ENCODE measurements around the gene TEN1. TPM values are rescaled to one million over a fixed set of nuclear protein-coding genes. Genes with fewer than 3 reads are reported as not detected.

TEN1 gene
- total and polyA plus RNA-seq, 2 donors = 13.9 to 16.2 TPM

- H3K4me3 ChIP-seq (ENCODE audit: low read depth, low read length) = no peak overlapping the region
- H3K36me3 ChIP-seq (ENCODE audit: insufficient read depth) = no peaks in the 10 kb centered on the region
- WGBS = 91% methylated on average over 39 of the region's 39 CpGs
- DNase-seq (ENCODE audit: extremely low spot score) = no peak
- no peak overlapping the region for H3K27ac ChIP-seq (ENCODE audit: low read depth)
- H3K4me1 ChIP-seq (ENCODE audit: insufficient read depth) = no peaks in the 10 kb centered on the region
Measured at GRCh38 chr17:76007131-76007849, 28.2 kb downstream of the TEN1 start.

GRCh38 chr17:76007850-76008165 lies 28.8 kb downstream of the TEN1 start:
- no peak overlapping the region for H3K4me3 ChIP-seq (ENCODE audit: low read depth, low read length)
- no peaks in the 10 kb centered on the region for H3K36me3 ChIP-seq (ENCODE audit: insufficient read depth)
- H3K27ac ChIP-seq (ENCODE audit: low read depth) = no peak overlapping the region
- H3K4me1 ChIP-seq (ENCODE audit: insufficient read depth) = no peaks in the 10 kb centered on the region
- DNase-seq (ENCODE audit: extremely low spot score) = no peak
- WGBS = 87% methylated on average over 16 of the region's 16 CpGs

GRCh38 chr17:76008208-76008607 lies 29.2 kb downstream of the TEN1 start:
- H3K4me3 ChIP-seq (ENCODE audit: low read depth, low read length) = no peak overlapping the region
- H3K27ac ChIP-seq (ENCODE audit: low read depth) = no peak overlapping the region
- H3K36me3 ChIP-seq (ENCODE audit: insufficient read depth) = no peaks in the 10 kb centered on the region
- no peak for DNase-seq (ENCODE audit: extremely low spot score)
- no peaks in the 10 kb centered on the region for H3K4me1 ChIP-seq (ENCODE audit: insufficient read depth)
- WGBS = 94% methylated on average over 36 of the region's 36 CpGs

- Histone ChIP-seq H3K4me1 (ENCODE audit: insufficient read depth) (no peaks in the 10 kb centered on the region), H3K27ac (ENCODE audit: low read depth) (no peak overlapping the region), H3K36me3 (ENCODE audit: insufficient read depth) (no peaks in the 10 kb centered on the region), H3K4me3 (ENCODE audit: low read depth, low read length) (no peak overlapping the region)
- no peak for DNase-seq (ENCODE audit: extremely low spot score)
- WGBS = 95% methylated on average over 56 of the region's 56 CpGs
Measured at GRCh38 chr17:76008630-76009425, 29.8 kb downstream of the TEN1 start.

- WGBS = 93% methylated on average over 20 of the region's 20 CpGs
- Histone ChIP-seq H3K4me1 (ENCODE audit: insufficient read depth) (no peaks in the 10 kb centered on the region), H3K36me3 (ENCODE audit: insufficient read depth) (no peaks in the 10 kb centered on the region), H3K4me3 (ENCODE audit: low read depth, low read length) (no peak overlapping the region), H3K27ac (ENCODE audit: low read depth) (no peak overlapping the region)
- no peak for DNase-seq (ENCODE audit: extremely low spot score)
Measured at GRCh38 chr17:76009447-76009846, 30.4 kb downstream of the TEN1 start.

- no peak overlapping the region for H3K27ac ChIP-seq (ENCODE audit: low read depth)
Measured at GRCh38 chr17:76009969-76010661, 31.1 kb downstream of the TEN1 start.

GRCh38 chr17:76011951-76012350 lies 32.9 kb downstream of the TEN1 start:
- Histone ChIP-seq H3K4me1 (ENCODE audit: insufficient read depth) (no peaks in the 10 kb centered on the region), H3K36me3 (ENCODE audit: insufficient read depth) (no peaks in the 10 kb centered on the region), H3K27ac (ENCODE audit: low read depth) (no peak overlapping the region), H3K4me3 (ENCODE audit: low read depth, low read length) (no peak overlapping the region)
- no peak for DNase-seq (ENCODE audit: extremely low spot score)
- WGBS = 86% methylated on average over 5 of the region's 5 CpGs

More at GRCh38 chr17:76009969-76010661, 31.1 kb downstream of the TEN1 start:
- Histone ChIP-seq H3K4me3 (ENCODE audit: low read depth, low read length) (no peak overlapping the region), H3K4me1 (ENCODE audit: insufficient read depth) (no peaks in the 10 kb centered on the region), H3K36me3 (ENCODE audit: insufficient read depth) (no peaks in the 10 kb centered on the region)
- DNase-seq (ENCODE audit: extremely low spot score) = no peak
- 89% methylated on average over 21 of the region's 21 CpGs for WGBS

- no peak overlapping the region for H3K27ac ChIP-seq (ENCODE audit: low read depth)
- WGBS = 68% methylated on average over 15 of the region's 15 CpGs
- H3K4me3 ChIP-seq (ENCODE audit: low read depth, low read length) = no peak overlapping the region
- H3K4me1 ChIP-seq (ENCODE audit: insufficient read depth) = no peaks in the 10 kb centered on the region
- no peak for DNase-seq (ENCODE audit: extremely low spot score)
- no peaks in the 10 kb centered on the region for H3K36me3 ChIP-seq (ENCODE audit: insufficient read depth)
Measured at GRCh38 chr17:76013377-76013932, 34.4 kb downstream of the TEN1 start.

GRCh38 chr17:76014100-76014924 lies 35.3 kb downstream of the TEN1 start:
- H3K4me3 ChIP-seq (ENCODE audit: low read depth, low read length) = no peak overlapping the region
- no peaks in the 10 kb centered on the region for H3K36me3 ChIP-seq (ENCODE audit: insufficient read depth)
- 28% methylated on average over 19 of the region's 19 CpGs for WGBS
- DNase-seq (ENCODE audit: extremely low spot score) = no peak
- no peaks in the 10 kb centered on the region for H3K4me1 ChIP-seq (ENCODE audit: insufficient read depth)
- no peak overlapping the region for H3K27ac ChIP-seq (ENCODE audit: low read depth)

- WGBS = 77% methylated on average over 26 of the region's 26 CpGs
- Histone ChIP-seq H3K4me1 (ENCODE audit: insufficient read depth) (no peaks in the 10 kb centered on the region), H3K36me3 (ENCODE audit: insufficient read depth) (no peaks in the 10 kb centered on the region), H3K4me3 (ENCODE audit: low read depth, low read length) (no peak overlapping the region), H3K27ac (ENCODE audit: low read depth) (no peak overlapping the region)
- DNase-seq (ENCODE audit: extremely low spot score) = no peak
Measured at GRCh38 chr17:76014925-76015261, 35.9 kb downstream of the TEN1 start.

GRCh38 chr17:76017481-76018339 lies 38.7 kb downstream of the TEN1 start:
- Histone ChIP-seq H3K36me3 (ENCODE audit: insufficient read depth) (no peaks in the 10 kb centered on the region), H3K4me1 (ENCODE audit: insufficient read depth) (no peaks in the 10 kb centered on the region), H3K27ac (ENCODE audit: low read depth) (no peak overlapping the region), H3K4me3 (ENCODE audit: low read depth, low read length) (no peak overlapping the region)
- WGBS = 91% methylated on average over 21 of the region's 21 CpGs
- DNase-seq (ENCODE audit: extremely low spot score) = no peak

- no peak for DNase-seq (ENCODE audit: extremely low spot score)
- H3K27ac ChIP-seq (ENCODE audit: low read depth) = no peak overlapping the region
- no peaks in the 10 kb centered on the region for H3K36me3 ChIP-seq (ENCODE audit: insufficient read depth)
- H3K4me3 ChIP-seq (ENCODE audit: low read depth, low read length) = no peak overlapping the region
- no peaks in the 10 kb centered on the region for H3K4me1 ChIP-seq (ENCODE audit: insufficient read depth)
- WGBS = 88% methylated on average over 11 of the region's 11 CpGs
Measured at GRCh38 chr17:76018340-76018680, 39.3 kb downstream of the TEN1 start.
